NCI-H2171 treated with DMSO at 0.1 percent for 48 hours (cell line): ENCODE data around the gene SFXN5.
"Not testable (repeated sequence)": the region's sequence is repeated elsewhere in the genome, so short reads cannot be mapped to it uniquely, and the experiment has no call there.

Experiments
- DNase-seq: peaks from one replicate; lab custom pipeline; 2025; lab: John Stamatoyannopoulos, UW

SFXN5 gene

GRCh38 chr2:73071360-73072128, at the start of gene SFXN5:
TSS of gene SFXN5 (minus strand) at chr2:73071712. CDS start at chr2:73071705, 7 bp downstream.
- peak; percentile 88 for DNase-seq

- not testable (repeated sequence) for DNase-seq
Observed at GRCh38 chr2:73119611-73120239, 48.2 kb upstream of the SFXN5 start.

GRCh38 chr2:73117441-73117840, 45.9 kb upstream of the SFXN5 start:
- DNase-seq, result no peak

- no peak for DNase-seq
Observed at GRCh38 chr2:73116182-73116960, 44.9 kb upstream of the SFXN5 start.

GRCh38 chr2:73114273-73114867, 42.9 kb upstream of the SFXN5 start:
- DNase-seq, result peak; percentile 41

- DNase-seq, result peak; percentile 80
Observed at GRCh38 chr2:73112913-73113854, 41.7 kb upstream of the SFXN5 start, which contains the start of gene RAB11FIP5. TSS of gene RAB11FIP5 (minus strand) at chr2:73112948. CDS start at chr2:73112777, 171 bp downstream.

GRCh38 chr2:73112026-73112912, 40.8 kb upstream of the SFXN5 start:
- DNase-seq, result peak; percentile 25

GRCh38 chr2:73111073-73112025, 39.8 kb upstream of the SFXN5 start:
- peak; percentile 26 for DNase-seq

- DNase-seq, result peak; percentile 40
Observed at GRCh38 chr2:73110168-73111072, 38.9 kb upstream of the SFXN5 start.

GRCh38 chr2:73109431-73110167, 38.1 kb upstream of the SFXN5 start:
- DNase-seq, result no peak

- no peak for DNase-seq
Observed at GRCh38 chr2:73107211-73107926, 35.9 kb upstream of the SFXN5 start.

GRCh38 chr2:73106791-73107190, 35.3 kb upstream of the SFXN5 start:
- no peak for DNase-seq

GRCh38 chr2:73105511-73105971, 34.0 kb upstream of the SFXN5 start:
- DNase-seq, result no peak

GRCh38 chr2:73104933-73105332, 33.4 kb upstream of the SFXN5 start:
- no peak for DNase-seq

- peak; percentile 15 for DNase-seq
Observed at GRCh38 chr2:73103018-73103542, 31.6 kb upstream of the SFXN5 start.
